HG03175 (cell line): ENCODE measurements around the gene PHLDB1.
"Not testable (repeated sequence)": the region's sequence is repeated elsewhere in the genome, so short reads cannot be mapped to it uniquely, and the experiment has no call there.

Experiments used
- ATAC-seq: cut with Tn5 transposase; IDR thresholded peaks from one replicate; pipeline ENCODE4 v1.9.1; 2021; ENCODE audit warnings: mild to moderate bottlenecking, moderate library complexity; ENCODE audit not compliant: unreplicated experiment

PHLDB1 gene

DNA sequence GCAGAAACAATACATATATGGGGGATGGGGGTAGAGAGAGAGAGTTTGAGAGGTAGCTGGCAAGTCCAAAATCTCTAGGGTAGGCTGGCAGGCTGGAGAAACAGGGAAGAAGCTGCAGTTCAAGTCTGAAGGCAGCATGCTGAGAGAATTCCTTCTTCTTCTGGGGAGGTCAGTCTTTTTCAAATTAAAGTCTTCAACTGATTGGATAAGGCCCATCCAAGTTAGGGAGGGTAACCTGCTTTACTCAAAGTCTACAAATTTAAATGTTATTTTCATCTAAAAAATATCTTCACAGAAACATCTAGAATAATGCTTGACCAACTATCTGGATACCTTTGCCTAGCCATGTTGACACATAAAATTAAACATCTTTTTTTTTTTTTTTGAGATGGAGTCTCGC lies 75.0 kb downstream of the PHLDB1 start:
- ATAC-seq = no peak

DNA sequence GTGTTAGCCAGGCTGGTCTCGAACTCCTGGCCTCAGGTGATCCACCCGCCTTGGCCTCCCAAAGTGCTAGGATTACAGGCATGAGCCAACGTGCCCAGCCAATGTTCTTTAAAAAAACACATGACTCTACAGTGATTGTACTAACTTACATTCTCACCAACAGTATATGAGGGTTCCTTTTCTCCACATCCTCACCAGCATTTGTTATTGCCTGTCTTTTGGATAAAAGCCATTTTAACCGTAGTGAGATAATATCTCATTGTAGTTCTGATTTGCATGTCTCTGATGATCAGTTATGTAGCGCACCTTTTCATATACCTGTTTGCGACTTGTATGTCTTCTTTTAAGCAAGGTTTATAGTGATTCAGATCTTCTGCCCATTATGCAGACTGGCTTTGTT lies 75.5 kb downstream of the PHLDB1 start:
- ATAC-seq = not testable (repeated sequence)

GRCh38 chr11:118684187-118684586 lies 76.8 kb downstream of the PHLDB1 start:
- no peak for ATAC-seq

DNA sequence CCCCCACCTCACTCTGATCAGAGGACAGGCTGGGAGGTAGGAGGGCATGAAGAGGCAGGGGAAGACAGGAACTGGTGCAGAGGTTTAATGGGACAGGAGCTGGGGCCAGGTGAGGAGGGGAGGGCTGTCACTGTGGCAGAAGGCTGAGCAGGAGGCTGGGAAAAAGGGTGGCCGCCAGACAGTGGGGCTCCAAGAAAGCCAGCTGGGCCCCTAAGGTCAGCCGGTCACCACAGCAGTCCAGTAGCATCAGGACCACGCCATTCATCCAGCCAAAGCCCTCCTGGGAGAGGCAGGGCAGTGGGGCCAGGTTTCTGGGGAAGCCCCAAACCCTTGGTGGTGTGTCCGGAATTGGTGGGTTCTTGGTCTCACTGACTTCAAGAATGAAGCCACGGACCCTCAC lies 80.5 kb downstream of the PHLDB1 start:
- no peak for ATAC-seq

DNA sequence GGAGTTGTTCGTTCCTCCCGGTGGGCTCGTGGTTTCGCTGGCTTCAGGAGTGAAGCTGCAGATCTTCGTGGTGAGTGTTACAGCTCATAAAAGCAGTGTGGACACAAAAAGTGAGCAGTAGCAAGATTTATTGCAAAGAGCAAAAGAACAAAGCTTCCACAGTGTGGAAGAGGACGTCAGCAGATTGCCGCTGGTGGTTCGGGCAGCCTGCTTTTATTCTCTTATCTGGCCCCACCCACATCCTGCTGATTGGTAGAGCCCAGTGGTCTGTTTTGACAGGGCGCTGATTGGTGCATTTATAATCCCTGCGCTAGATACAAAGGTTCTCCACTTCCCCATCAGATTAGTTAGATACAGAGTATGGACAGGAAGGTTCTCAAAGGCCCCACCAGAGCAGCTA lies 80.9 kb downstream of the PHLDB1 start:
- ATAC-seq = not testable (repeated sequence)

DNA sequence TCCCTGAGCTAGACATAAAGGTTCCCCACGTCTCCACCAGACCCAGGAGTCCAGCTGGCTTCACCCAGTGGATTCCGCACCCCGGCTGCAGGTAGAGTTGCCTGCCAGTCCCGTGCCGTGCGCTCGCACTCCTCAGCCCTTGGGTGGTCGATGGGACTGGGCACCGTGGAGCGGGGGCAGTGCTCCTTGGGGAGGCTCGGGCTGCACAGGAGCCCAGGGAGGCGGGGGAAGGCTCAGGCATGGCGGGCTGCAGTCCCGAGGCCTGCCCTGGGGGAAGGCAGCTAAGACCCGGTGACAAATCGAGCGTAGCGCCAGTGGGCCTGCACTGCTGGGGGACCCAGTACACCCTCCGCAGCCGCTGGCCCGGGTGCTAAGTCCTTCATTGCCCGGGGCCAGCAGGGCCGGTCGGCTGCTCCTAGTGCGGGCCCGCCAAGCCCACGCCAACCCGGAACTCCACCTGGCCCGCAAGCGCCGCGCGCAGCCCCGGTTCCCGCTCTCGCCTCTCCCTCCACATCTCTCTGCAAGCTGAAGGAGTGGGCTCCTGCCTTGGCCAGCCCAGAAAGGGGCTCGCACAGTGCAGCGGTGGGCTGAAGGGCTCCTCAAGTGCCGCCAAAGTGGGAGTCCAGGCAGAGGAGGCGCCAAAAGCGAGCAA lies 81.6 kb downstream of the PHLDB1 start:
- ATAC-seq = no peak

DNA sequence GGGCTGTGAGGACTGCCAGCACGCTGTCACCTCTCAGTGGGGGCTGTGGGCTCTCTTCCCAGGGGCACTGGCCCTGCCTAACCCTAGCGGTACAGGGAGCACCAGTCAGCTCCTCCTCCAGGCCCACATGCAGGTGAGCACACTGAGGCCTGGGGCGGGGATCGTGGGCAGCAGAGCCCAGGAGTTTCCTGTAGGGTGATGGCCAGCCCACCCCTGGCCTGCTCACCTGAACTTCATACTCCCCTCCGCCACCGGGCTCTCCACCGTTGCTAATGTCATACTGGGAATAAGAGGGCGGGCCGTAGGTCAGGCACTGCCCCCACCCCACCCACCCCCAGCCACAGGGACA lies 82.1 kb downstream of the PHLDB1 start:
- ATAC-seq = no peak

DNA sequence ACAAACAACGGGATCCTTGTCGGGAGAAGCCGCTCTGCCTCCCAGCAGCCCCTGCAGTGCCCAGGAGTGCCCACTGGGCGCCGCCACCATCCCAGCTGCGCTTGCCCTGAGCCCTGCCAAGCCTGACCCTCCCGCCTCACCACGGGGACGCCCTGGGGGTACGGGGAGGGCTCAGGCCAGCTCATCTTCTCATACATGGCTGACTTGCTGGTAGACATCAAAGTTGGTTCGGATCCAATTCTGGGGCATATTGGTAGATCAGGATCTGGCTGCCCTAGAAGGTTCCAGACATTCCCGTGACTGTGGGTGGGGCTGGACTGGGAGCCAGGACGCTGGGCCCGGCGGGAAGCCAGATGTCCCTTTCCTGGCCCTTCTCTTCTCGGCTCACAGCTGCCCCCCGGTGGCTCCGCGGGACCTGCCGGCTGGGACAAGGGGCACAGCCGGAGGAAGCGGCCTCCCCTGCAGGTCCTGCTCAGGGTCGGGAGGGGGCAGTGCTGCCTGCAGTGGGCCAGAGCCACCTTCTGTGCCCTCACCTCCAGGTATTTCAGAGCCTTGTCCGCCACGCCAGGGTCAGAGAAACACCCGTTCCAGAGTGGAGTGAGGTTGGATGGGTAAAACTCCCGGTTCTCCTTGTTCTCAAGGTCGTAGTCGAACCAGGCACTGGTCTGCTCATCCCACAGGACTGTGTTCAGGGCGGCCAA lies 82.6 kb downstream of the PHLDB1 start:
- ATAC-seq = peak; percentile 81

DNA sequence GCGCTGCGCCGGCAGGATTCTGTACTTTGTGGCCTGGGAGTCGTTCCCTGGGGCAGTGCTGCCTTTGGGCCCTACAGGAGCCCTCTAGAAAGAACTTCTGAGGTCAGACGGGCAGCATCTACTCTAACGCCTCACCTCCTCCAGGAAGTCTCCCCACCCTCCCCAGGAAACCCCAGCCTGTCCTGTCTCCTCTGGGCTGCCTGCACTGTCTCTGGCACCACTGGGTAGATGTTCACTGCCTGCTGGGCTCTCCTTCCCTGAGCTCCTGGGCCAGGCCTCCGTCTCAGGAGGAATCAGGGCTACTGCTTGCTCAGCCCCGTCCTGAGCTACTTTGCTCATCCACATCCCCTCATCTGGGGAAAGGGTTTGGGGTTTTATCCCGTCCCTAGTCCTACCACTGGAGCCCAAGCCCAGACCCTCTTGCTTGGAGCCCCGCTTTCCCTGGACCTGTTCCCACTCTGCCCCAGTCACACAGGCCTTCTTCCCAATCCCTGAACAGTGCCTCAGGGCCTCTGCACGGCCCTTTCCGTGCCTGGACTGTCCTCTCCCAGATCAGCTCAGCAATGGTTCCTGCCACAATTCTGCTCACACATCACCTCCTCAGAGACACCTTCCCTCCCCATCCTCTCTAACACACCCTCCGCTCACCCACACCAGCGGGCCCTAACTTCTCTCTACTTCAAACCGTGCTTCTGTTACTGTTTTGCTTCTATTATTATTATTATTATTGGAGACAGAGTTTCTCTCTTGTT lies 83.3 kb downstream of the PHLDB1 start:
- ATAC-seq = no peak

DNA sequence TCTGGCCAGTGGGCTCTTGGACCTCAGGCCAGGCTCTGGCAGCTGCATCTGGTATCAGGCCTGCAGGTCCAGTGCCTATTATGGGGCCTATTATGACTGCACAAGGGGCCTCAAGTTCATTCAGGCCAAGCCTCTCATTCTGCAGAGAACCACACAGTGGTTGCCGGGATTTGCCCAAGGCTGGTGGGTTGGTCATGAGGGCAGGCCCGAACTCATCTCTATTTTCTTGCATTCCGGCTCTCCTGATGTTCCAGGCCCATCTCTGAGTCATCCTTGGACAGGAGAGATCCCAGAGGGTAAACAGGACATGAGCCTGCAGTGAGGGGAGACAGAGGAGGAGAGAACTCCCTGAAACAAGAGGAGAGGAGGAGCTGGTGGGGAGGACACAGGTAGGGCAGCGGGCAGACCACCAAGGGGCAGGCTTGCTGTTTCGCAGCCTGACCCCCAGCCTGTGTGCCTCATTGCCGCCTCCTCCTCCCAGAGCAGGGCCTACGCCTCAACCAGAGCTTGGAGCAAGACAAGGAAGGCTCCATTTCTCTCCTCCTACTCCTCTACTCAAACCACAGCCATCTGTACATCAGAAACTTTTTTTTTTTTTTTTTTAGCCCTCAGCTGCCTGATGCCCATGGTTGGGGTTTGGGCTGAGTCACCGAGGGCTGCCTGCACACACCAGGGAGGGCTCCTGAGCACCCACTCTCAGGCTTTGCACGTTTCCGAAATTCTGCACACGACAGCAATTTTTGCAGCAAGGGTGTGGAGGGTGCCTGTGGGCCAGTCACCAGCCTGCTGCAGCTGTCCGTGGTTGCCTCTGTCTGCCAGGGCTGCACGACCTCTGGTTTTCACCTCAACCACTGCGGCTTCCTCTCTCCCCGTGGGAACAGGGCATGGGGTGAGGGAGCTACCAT lies 84.8 kb downstream of the PHLDB1 start:
- ATAC-seq = peak; percentile 33

DNA sequence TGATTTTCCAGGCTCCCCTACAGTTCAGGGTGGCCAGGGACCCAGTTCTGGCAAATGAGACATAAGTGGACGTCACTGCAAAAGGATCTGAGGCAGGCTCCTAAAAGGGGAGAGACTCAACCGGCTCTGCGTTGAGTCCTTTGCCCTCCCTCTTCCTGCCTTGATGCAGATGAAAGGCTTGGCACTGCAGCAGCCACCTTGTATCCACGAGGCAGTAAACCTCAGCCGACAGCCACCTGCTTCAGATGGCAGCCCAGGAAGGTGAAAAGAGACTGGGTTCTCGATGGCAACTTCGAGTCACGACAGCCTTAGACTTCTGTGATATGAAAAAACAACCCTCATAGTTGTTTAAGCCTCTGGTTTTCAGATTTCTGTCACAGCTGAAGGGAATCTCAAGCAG lies 86.8 kb downstream of the PHLDB1 start:
- no peak for ATAC-seq

GRCh38 chr11:118694771-118695170 lies 87.4 kb downstream of the PHLDB1 start:
- no peak for ATAC-seq

DNA sequence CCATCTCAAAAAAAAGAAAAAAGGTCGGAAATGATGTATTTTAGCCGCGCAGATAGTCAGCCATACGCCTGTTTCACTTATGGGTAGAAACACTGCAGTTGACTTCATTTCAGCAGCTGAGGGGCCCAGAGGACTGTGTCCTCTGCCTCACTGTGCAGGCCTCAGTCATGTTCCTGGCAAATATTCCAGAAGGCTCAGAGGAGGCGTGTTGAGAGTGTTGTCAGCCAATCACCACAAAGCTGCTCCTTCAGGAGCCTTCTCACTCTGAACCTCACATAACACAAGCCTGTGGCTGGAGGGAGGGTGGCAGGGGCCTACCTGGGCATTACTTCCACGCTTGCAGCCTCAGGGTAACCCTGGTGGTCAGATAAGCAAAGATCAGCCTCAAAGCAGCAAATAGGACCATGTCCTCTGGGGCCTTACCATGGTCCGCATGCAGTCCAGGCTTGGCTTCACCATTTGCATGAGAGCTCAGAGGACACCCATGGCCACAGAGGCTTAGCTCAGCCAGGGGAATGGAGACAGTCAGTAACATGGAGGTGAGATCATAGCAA lies 89.3 kb downstream of the PHLDB1 start:
- ATAC-seq = no peak

GRCh38 chr11:118697346-118697745 lies 89.9 kb downstream of the PHLDB1 start:
- ATAC-seq = no peak

GRCh38 chr11:118699506-118700220 lies 92.2 kb downstream of the PHLDB1 start:
- ATAC-seq = no peak

GRCh38 chr11:118703563-118704106 lies 96.2 kb downstream of the PHLDB1 start:
- no peak for ATAC-seq

DNA sequence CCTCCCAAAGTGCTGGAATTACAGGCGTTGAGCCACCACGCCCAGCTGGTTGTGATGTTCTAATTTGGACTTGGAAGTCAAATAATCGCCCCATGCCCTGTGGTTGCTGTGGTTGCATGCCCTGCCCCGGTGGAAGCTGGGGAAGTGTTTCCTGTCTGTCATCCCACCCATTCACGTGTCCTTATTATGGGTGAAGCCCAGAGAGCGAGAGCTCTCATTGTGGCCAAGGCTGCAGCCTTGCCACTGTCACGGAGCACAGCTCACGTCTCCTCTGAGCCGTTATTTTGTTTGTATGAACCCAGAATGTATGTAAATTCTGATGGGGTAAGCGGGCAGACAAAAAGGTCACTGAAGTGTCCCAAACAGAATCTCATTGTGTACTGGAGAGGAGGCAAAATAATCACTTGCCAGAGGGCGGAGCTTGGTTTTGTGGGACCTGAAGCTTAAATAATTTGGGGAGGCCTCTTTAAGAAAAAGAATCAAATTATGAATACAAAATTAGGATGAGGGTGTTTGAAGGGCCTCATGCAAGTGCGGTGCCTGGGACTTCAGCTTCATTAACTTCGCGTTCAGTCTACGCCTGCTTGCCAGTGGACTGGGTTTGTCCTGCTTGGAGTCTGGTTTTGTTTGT lies 97.8 kb downstream of the PHLDB1 start:
- no peak for ATAC-seq

DNA sequence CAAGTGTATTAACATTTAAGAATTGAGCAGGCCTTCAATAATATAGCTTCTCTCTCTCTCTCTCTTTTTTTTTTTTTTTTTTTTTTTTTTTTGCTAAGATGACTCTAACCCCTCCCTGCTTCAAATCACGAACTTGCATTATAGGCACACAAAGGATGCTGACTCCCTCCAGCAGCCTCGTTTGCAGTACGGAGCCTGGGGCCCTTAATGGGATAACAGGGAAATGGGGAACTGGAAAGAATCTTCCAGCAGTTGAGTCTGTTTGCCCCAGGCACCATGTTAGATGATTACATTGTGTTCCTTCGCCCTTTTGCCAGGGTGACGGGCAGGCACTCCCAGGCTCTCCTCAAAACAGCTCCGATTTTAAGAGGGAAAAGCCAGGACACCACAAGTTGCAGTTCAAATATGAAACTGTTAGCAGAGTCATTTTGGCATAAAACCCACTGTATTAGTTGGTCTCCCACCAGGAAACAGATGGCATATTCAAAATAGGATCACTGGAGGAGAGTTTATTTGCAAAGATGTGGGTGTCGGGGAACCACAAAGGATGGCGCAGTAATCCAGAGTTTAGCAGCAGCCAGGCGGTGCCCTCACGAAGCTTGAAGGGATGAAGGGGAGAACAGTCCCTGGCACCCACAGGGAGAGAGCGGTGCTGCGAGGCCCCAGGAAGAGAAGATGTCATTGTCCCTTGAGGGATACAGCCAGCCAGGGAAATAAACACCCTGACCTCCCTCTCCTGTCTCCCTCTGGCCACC lies 98.6 kb downstream of the PHLDB1 start:
- ATAC-seq = no peak

GRCh38 chr11:118706546-118706825 lies 99.1 kb downstream of the PHLDB1 start:
- ATAC-seq = no peak
